GM19025 (cell line): ENCODE measurements around the gene ZNHIT1.

Source experiments
- ATAC-seq: cut with Tn5 transposase; IDR thresholded peaks from one replicate; pipeline ENCODE4 v1.9.1; 2021; ENCODE audit warnings: mild to moderate bottlenecking, low read depth, moderate library complexity; ENCODE audit not compliant: unreplicated experiment

Gene ZNHIT1

DNA sequence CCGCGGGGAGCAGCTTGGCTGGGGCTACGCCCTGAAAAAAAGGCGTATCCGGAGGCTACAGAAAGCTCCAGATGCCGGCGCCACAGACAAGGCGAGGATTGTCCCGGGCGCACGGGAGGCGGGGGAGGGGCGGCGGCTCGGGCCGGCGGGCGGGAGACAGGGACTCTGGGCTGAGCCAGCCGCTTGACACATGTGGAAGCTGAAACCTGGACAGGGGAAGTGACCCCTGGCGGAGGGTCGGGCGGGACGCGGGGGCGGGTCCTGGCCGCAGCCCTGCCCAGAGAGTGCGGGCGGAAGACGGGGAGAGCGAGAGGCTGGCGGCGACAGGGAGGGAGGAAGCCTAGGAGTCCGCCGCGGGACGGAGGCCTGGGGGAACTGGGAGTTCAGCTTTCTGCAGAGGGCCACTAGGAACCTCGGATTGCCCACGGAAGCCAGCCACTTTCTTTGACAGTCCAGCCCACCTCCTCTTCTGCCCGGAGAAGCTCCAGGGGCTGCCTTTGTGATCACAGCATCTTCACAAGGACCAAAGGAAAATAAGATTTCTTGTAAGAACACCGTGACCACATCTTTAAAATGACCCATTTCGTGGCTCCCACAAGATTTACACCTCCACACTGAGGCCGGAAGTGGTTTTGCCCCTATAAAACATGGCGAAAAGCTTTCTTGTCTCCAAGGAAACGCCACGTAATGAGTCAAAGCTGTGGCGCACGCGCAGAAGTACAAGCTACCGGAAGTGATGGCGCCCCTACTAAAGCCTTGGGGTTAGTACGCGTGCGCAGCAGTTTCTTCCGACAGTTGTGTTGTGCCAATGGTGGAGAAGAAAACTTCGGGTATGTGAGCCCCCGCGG, at the start of gene ZNHIT1, which contains the start of gene PLOD3:
TSS of gene ZNHIT1 (plus strand) at position 778 of the 848 bp plus-strand sequence. CDS start at position 809, 31 bp downstream.
TSS of gene PLOD3 (minus strand) at position 194 of the 848 bp plus-strand sequence. CDS start 307 bp downstream, outside the sequence.
- ATAC-seq, result peak; percentile 69

DNA sequence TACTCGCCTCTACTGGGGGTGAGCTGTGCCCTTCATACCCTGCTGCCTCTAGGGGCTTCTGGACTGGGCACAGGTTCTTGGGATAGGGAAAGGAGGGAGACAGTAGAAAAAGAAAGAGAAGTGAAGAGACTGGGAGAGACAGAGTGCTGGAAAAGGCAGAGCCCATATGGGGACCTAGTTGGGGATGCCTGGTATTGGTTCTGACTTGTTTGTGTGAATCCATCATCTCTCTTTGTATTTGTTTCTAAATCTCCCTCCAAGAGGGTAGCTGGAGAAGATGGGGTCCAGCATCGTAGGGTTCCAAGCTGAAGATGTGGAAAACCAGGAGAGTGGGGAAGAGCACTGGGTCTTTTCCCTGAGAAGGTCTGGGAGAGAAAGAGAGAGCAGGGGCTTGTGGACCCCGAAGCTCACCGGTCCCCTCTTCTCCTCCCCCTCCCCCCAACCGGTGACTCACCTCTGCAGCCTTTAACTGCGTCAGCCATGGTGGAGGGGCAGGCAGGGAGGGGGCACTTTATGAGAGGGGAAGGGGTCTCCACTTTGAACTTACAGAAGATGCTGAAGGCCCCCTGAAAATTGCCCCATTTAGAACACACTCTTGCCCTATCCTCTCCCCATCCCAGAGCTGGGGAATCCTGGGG, 49.4 kb upstream of the ZNHIT1 start:
- no peak for ATAC-seq

- ATAC-seq, result no peak
Observed at GRCh38 chr7:101169110-101169837, 48.7 kb upstream of the ZNHIT1 start.

- no peak for ATAC-seq
Observed at GRCh38 chr7:101169838-101170551, 48.0 kb upstream of the ZNHIT1 start.

- ATAC-seq, result no peak
Observed at GRCh38 chr7:101170617-101171441, 47.1 kb upstream of the ZNHIT1 start.

GRCh38 chr7:101171442-101171837, 46.5 kb upstream of the ZNHIT1 start:
- no peak for ATAC-seq

GRCh38 chr7:101172005-101172853, 45.7 kb upstream of the ZNHIT1 start:
- ATAC-seq, result no peak

DNA sequence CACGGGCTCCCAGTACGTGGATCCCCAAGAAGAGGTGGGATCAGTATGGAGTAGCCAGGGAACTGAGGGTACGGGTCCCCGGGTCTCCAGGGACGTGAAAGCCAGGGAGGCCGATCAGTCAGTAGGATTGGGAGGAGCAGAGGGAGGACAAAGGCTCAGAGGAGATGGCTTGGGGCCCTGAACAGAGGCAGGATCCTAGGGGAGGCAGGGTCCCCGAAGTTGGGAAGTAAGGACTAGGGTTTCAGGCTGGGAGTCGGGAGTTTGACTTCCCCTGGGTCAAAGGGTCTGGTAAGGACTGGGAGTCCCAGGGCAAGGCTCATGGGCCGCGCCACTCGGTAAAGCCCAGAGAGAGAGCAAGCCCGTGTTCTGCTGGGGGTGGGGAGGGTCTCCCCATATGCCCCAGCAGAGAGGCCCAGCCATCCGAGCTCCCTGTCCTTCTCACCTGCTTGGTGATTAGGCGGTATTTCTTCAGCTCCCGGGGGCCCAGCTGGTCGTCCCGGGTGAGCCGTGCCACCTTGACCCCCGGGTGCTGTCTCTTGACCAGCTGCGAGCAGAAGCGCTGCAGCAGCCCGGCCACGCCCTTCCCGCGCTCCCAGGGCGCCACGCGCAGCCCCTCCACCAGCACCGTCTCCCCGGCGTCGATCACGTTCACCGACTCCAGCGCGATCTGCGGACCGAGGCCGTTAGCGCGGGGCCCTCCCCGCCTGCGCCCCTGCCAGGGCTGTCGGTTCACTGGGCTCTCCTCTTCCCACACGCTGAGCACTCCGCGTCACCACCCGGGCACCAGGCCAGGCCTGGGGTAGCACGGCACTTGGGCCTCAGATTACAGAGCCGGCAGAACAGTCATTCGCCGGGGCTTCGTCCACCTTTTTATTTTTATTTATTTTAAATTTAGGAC, 44.9 kb upstream of the ZNHIT1 start:
- no peak for ATAC-seq

DNA sequence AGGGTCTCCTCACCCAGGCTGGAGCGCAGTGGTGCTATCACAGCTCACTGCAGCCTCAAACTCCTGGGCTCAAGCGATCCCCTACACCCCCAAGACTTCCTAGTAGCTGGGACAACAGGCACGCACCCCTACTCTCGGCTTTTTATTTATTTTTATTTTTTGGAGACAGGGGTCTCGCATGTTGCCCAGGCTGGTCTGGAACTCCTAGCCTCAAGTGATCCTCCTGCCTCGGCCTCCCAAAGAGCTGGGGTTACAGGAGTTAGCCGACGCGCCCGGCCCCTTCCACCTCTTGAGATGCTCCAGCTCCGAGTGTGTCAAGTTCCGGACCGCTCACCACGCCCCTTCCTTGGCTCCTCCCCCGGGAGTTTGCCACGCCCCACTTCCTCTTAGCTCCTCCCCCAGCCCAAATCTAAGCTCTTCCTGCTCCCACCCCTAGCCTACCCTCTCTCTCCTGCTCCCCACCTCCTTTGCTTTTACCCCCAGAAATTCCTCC, 44.2 kb upstream of the ZNHIT1 start:
- ATAC-seq, result no peak

DNA sequence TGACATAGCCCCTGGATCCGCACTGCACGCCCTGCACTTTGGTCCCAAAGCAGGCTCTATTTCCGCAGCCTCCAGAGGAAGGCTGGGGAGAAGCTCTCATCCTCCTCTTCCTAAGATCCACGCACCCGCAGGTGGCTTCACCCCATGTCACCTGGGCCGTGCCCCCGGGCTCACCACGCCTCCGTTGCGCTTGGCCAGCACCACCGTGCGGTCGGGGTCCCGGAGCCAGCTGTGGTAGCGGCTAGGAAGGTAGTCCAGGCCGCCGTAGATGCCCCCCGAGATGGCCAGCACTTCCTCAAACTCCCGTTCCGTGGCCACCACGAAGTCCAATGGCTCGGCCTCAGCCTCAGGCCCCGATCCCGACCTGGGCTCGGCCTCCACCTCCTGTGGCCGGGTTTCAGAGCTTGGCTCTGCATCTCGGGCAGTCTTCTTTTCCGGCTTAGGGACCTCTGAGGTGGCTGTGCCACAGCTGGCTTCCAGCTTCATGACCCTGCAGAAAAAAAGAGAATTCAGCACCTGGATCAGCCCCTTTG, 43.6 kb upstream of the ZNHIT1 start:
- no peak for ATAC-seq

- ATAC-seq, result no peak
Observed at GRCh38 chr7:101175664-101176063, 42.3 kb upstream of the ZNHIT1 start.

DNA sequence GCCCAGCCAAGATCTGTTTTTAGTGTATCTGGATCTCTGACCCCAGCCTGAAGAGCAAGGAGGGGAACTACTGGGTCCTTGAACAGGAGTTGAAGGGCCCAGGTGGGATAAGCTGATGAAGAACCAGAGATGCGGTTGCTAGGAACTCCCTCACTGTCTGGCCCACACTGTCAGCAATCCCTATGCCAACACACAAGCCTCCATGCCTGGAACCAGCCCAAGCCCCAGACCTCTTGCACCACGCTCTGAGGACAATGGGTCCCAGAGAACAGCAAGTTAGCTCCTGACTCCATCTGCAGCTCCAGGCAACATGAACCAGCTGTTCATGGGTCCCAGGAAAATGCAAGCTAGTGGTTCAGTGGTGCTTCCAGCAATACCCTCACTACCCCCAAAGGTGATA, 40.3 kb upstream of the ZNHIT1 start:
- ATAC-seq, result no peak

DNA sequence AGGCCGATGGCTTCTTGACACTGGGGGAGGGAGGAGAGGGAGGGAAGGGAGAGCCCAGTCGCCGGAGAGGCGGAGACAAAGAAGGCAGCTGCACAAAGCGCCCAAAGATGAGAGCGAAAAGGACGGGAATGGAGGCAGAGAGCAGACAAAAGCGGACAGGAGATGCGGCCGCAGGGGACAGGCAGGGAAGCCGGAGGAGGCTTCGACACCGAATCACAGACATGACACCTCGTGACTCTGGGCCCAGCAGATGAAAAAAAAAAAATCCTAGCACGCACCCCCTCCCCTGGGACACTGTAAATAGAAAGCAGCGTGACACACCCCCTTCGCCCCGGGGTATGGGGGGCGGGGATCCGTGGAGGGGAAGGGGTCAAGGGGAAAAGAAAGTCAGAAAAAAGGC, 38.8 kb upstream of the ZNHIT1 start:
- no peak for ATAC-seq

- no peak for ATAC-seq
Observed at GRCh38 chr7:101179713-101180112, 38.3 kb upstream of the ZNHIT1 start.

- ATAC-seq, result no peak
Observed at GRCh38 chr7:101180130-101180755, 37.7 kb upstream of the ZNHIT1 start, which contains the start of gene NAT16. Gene NAT16, minus strand, starts transcription at chr7:101180293. Its CDS starts 5,486 bp downstream, at chr7:101174807.

DNA sequence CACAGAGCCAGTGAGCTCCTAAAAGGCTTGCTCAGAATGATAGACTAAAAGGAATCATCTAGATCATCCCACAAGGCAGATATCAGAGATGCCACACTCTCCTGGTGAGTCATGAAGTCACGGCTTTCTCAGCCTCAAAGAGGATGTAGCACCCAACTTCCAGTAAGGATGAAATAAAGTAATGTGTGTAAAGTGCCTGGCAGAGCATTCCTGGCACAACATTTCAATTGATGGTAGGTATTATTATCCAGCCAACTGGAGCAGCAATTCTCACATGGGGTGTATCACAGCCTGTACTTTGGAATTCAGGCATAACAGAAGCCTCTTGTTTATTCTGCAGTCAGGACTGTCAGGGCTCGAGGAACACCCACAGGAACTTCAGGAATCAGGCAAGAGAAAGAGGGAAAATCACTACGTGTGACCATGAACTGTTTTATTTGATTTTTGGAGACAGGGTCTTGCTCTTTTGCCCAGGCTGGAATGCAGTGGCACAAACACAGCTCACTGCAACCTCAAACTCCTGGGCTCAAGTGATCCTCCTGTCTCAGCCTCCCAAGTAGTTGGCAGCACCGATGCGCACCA, 32.6 kb upstream of the ZNHIT1 start:
- ATAC-seq, result no peak
